DMS79 (cell line): ENCODE results near the gene TNPO2.

ENCODE experiments used
- DNase-seq: peaks from one replicate; lab custom pipeline; 2025; lab: John Stamatoyannopoulos, UW

The TNPO2 gene

DNA sequence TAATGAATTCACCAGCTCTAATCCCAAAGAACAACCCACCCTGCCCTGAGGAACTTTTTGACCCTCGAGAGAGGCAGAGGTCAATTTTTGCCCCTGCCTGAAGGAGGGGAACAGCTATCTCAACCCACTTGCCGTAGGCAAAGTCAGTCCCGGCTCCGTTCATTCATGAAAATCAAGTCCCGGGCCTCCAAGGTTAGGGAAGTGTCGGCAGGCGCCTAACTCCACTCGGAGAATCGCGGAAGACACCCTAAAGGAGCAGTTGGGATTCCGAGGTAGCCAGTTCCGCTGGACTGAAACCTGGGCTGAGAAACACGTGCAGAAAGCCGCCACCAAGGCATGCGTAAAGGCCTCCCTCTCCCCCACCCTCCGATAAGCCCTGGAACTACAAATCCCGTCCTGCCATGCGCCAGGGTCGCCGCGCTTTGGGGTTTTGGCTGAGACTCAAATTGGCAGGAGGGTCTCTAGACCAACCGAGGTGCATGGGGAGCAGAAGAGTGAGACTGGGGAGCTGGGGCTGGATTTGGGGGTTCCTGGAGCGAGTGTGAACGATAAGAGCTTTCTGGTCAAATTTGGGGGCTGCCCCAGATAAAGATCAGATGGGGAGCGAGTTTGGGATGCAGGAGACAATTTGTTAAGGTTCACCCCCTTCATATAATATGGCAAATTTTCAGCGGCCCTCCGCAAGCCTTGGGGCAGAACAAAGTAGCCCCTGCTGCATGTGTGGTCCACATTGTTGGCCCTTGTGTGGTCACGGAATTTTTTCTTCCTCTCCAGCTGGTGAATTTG lies at the start of gene TNPO2:
Gene TNPO2, minus strand, starts transcription at position 292 of the 786 bp plus-strand sequence. CDS start 2,955 bp downstream, outside the sequence.
- peak; percentile 82 for DNase-seq

DNA sequence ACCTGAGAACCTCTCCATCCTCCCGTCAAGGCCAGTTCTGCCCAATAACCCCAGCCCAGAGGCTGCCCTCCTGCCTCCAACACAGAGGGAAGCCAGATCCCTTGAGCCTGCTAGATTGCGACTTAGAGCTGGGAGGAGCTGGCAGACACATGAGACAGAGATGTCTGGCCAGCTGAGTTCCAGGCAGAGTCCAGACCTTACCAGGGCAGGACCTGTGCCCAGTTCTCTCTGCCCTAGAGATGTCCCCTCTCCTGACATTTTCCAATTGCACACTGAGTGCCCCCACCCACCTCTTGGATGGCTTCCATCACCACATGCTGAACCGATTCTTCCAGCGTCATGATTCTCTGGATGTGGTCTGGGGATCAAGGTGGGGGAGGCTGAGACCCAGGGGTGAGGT lies 48.6 kb upstream of the TNPO2 start:
- no peak for DNase-seq

DNA sequence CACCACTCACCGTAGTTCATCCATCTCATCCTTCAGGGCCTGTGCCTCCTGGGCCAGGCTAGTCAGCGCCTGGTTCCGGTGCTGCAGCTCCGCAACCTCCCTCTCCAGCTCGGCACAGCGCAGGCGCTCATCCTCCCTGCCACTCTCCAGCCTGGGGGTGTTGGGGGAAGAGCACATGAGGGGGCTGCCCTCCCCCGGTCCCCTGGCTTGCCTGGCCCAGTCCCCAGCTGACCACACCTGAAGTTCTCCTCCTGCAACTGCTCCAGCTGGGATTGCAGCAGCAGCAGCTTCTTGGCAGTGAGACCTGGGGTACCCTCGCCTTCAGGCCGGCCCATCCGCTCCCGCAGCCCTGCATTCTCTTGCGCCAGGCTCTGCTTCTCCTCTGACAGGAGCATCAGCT lies 47.2 kb upstream of the TNPO2 start:
- DNase-seq = no peak

- DNase-seq = no peak
Measured at GRCh38 chr19:12769689-12770088, 46.0 kb upstream of the TNPO2 start.

DNA sequence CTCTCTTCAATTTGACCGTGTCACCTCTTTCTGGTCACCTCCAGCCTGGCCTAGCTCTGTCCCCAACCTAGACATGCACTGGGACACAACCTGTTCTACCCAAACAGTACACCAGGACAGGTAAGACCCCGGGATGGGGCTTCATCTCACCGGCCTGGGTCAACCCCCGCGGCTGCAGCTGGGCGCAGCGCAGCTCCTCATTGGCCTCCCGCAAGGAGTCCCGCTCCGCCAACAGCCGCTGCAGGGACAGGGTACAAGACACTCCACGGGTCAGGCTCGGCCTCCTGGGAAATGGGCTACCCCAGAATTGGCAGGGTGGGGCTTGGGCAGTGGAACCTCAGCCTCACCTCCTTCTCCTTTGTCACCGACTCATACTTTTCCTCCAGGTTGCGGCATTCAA lies 43.9 kb upstream of the TNPO2 start:
- DNase-seq = no peak

DNA sequence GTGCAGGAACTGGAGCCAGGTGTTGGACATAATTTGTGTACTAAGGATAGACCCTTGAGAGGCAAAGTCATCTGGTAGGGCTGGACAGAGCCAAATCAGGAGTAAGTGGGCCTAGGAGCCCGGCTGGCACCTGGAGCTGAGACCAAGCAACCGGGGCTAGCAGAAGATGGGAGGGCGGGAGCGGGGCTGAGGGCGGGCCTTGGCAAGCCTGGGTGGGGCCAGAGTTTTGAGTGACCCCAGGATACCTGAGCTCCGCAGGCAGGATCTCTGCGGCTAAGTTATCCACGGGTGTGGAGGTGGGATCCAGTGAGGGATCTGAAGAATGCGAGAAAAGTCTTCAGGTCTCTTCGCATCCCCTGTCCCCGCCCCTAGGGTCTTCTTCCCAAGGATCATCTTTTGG lies 43.4 kb upstream of the TNPO2 start:
- no peak for DNase-seq

DNA sequence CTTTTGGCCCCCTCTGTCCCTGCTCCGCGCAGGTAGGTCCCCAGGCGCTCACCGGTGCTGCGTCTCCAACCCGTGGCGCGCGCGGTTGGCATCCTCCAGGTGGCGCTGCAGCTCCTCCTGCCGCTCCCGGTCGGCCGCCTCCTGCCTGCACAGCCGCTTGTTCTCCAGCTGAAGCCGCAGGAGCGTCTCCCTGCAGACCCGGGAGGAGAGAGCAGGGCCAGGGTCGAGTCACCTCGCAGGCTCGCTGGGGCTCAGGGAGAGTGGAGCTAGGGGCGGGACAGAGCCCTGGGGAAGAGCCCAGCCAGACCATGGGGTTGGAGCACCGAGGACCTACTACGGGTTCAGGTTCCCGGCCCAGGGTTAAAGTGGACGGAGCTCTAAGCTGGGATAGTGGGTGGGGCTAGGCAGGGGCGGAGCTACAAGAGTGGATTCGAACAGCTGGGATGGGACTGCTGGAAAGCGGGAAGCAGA lies 42.4 kb upstream of the TNPO2 start:
- no peak for DNase-seq

GRCh38 chr19:12764698-12765097 lies 41.0 kb upstream of the TNPO2 start:
- DNase-seq = no peak

DNA sequence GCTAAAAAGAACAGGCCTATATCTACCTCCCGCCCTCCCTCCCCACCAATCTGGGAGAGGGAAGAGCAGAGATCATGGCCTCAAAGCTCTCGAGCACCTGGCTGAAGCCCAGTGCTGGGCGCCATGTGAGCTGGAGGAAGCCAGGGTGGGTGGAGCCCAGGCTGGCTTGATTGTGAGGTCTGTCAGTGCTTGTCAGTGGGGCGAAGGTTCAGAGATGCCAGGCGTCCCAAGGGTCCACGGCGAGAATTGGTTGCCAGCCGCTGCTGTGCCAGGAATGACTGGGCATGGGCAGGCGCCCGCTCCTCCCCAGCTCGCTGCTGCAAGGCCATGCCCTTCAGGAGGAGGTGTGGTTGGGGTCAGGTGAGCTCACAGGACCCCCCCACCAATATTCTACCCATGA lies 39.4 kb upstream of the TNPO2 start:
- no peak for DNase-seq

DNA sequence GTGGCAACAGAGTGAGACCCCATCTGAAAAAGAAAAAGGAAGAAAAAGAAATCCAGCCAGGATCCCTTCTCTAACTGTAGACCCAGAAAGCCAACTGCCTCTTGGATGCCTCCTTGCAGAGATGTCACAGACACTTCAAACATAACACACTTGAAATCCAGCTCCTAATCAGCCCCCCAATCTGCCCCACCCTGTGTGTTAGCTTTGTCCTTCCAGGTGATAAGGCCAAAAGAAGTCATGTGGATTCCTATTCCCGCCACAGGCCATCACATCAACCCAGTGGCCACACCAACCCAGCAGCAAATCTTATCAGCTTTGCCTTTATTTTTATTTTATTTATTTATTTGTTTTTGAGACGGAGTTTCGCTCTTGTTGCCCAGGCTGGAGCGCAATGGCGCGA lies 36.0 kb upstream of the TNPO2 start:
- DNase-seq = no peak

- DNase-seq = peak; percentile 58
Measured at GRCh38 chr19:12757544-12758274, 34.0 kb upstream of the TNPO2 start.

GRCh38 chr19:12756150-12756883 lies 32.6 kb upstream of the TNPO2 start:
- DNase-seq = no peak

DNA sequence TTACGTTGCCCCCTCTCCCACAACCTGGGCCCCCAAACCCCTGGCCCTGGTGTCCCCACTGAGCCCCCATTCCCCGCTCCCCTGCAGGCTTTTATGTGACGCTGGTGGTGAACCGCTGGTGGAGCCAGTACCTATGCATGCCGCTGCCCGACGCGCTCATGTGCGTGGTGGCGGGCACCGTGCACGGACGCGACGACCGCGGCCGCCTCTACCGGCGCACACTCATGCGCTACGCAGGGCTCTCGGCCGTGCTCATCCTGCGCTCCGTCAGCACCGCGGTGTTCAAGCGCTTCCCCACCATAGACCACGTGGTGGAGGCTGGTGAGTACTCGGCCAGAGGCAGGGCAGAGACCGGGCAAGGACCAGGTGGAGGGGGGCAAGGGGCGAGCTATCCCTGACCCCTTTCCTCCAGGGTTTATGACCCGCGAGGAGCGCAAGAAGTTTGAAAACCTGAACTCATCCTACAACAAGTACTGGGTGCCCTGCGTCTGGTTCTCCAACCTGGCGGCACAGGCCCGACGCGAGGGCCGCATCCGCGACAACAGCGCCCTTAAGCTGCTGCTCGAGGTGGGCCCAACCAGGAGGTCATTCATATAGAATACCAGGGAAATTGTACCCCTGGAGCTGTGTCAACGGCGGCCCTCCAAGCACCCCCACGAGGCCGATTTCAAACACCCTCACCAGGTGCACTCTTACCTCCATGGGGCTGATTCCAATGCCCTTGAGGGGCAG lies 30.9 kb upstream of the TNPO2 start:
- no peak for DNase-seq

DNA sequence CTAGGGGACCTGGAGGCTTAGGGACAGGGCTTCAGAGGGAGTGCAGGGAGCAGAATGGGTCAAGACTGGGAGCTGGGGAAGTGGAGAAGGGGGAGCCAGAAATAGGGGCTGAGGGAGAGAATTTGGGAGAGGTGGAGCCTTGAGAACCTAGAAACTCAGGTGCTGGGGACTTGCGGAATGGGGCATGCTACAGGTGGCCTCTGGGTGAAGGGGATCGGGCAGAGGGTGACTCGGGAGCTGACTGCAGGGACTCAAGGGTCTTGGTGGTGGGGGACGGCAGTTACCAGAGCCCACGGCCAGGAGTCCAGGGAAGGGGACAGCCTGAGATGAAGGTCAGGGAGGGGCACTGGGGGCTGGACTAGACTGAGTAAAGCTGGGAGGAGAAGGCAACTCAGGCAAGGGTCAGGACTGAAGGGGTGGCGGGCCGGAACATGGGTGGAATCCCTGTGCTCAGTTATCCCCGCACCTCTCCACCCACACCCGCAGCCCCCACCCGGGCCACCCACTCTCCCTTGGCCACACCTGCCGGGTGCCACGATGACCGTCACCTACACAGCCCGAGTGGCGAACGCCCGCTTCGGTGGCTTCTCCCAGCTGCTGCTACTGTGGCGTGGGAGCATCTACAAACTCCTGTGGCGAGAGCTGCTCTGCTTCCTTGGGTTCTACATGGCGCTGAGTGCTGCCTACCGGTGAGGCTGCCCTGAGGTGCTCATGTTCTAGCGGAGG lies 28.5 kb upstream of the TNPO2 start:
- no peak for DNase-seq

- DNase-seq = no peak
Measured at GRCh38 chr19:12751635-12752034, 27.9 kb upstream of the TNPO2 start, which contains the start of gene BEST2. BEST2 (plus strand) TSS chr19:12751791; CDS start chr19:12752593, 802 bp downstream.

DNA sequence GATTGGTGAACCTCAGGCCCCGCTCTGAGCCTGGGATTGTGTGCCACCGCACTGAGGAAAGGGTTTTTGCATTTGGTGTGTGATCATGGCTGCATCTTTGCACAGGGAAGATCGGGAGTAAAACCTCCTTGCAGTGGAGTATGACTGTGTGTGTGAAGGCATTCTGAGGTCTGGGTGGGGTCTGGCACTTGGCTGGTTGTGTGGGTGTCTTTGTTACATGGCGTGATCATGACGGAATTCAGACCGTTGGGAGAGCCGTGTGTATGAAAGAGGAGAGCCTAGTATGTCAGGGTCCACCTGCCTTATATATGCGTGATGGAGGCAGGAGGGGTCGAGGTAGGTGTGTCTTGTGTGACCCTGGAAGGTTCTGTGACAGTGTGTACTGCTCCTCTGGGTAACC lies 27.1 kb upstream of the TNPO2 start:
- DNase-seq = no peak

DNA sequence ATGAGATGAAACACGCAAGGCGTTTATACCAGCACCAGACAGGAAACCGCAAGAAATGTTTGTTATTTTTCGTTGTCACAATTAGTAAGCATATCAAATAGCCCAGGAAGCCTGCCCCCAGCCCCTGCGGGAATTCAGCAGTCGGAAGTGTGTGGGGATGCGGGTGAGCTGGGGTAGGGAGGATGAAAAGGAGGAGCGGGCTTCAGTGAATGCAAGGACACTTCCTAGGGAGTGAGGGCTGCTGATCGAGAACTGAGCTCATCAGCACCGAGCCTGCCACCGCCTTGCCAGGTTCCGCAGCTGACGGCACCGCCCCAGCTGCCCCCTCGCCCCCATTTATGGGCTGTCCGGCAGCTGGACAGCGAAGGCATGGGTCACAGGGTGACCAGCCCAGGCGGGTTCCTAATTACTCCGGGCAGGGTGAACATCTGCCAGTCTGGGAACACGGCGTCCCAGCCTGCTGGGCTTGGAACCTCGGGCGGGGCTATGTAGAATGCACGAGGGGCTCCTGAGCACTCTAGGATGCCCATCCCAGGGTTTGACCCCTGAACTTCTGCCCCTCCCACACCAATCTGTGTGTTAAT lies 26.3 kb upstream of the TNPO2 start:
- DNase-seq = no peak

- no peak for DNase-seq
Measured at GRCh38 chr19:12748489-12748888, 24.8 kb upstream of the TNPO2 start.

DNA sequence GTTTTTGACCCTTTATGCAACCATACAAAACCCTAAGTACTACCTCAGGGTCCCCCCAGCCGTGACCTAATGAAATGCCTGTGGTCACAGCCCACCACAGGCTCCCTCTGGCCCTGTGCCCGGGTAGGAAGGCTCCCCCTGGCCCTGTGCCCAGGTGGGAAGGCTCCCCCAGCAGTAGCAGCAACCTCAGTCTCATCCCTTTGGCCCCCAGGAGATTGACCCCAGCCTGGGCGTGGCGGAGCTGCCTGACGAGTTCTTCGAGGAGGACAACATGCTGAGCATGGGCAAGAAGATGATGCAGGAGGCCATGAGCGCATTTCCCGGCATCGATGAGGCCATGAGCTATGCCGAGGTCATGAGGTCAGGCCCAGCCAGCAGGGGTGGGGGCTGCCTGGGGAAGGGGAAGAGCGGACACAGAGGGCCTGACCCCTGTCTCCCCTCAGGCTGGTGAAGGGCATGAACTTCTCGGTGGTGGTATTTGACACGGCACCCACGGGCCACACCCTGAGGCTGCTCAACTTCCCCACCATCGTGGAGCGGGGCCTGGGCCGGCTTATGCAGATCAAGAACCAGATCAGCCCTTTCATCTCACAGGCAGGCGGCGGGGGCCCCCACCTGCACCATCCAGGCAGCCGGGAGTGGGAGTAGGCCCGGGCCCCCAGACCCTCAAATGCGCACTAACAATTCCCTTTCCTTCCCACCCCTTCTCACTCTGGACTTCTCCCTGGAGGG lies 21.6 kb upstream of the TNPO2 start:
- DNase-seq = peak; percentile 87

GRCh38 chr19:12737835-12738351 lies 14.2 kb upstream of the TNPO2 start:
- no peak for DNase-seq
